Vagina (tissue), 2 donors: ENCODE results near the gene DMKN. TPM values are rescaled to one million over a fixed set of nuclear protein-coding genes. Genes with fewer than 3 reads are reported as not detected.
A peak's percentile ranks its signal among the peaks of the same experiment; 100 is the strongest.

Experiments used
- DNase-seq, 2 donors: peaks; one replicate each; pipeline ENCODE4 v3.0.0-alpha.2; 2017; ENCODE audit errors: extremely low spot score in 2 of 2
- H3K27ac ChIP-seq: fragments of 200-600 bp; sonication (generic); one replicate; pipeline ENCODE4 v1.5.1; 2019
- H3K27me3 ChIP-seq: fragments of 200-600 bp; sonication (generic); one replicate; pipeline ENCODE4 v1.5.1; 2019
- H3K36me3 ChIP-seq, 2 donors: fragments of 200-600 bp; sonication (generic); one replicate each; pipeline ENCODE4 v1.5.1; 2017 to 2019
- H3K4me1 ChIP-seq: fragments of 200-600 bp; sonication (generic); one replicate; pipeline ENCODE4 v1.5.1; 2019
- H3K4me3 ChIP-seq, 2 donors: fragments of 200-600 bp; sonication (generic); 1 replicate in 1 of 2; 2 replicates in 1 of 2; pipeline ENCODE4 v1.5.1; 2016 to 2019
- H3K9me3 ChIP-seq: fragments of 200-600 bp; sonication (generic); one replicate; pipeline ENCODE4 v1.5.1; 2019
- POLR2A ChIP-seq, 2 donors: fragments of 450-650 bp; IDR thresholded peaks; one replicate each; pipeline ENCODE4 v1.6.1; 2017; ENCODE audit warnings: antibody characterized with exemption in 2 of 2, mild to moderate bottlenecking in 2 of 2, moderate library complexity in 2 of 2
- POLR2AphosphoS5 ChIP-seq, 2 donors: sonication (generic); formaldehyde crosslinking; IDR thresholded peaks; one replicate each; pipeline ENCODE4 v1.9.0; 2017; ENCODE audit warnings: antibody characterized with exemption in 2 of 2, mild to moderate bottlenecking in 2 of 2, low read depth in 1 of 2; ENCODE audit not compliant: insufficient read depth in 1 of 2
- intact Hi-C: fragments of 100-400 bp; cut with DNase I; formaldehyde crosslinking; loops from one replicate; pipeline ENCODE4 v1.15.1; 2023
- total RNA-seq: library from RNA; depleted of rRNA; stranded (reverse); fragments of >200 nt; gene quantifications from one replicate; pipeline ENCODE4 v1.2.3, GENCODE V29; 2016
- TF ChIP-seq, protein P1 (sequence below), 3 experiments: fragments of 450-650 bp in 2 of 3; fragments of 200-600 bp in 1 of 3; sonication (generic) in 1 of 3; IDR thresholded peaks; one replicate each; pipeline ENCODE4 v1.5.1; 2017 to 2019; ENCODE audit warnings: antibody characterized with exemption in 3 of 3, mild to moderate bottlenecking in 2 of 3, moderate library complexity in 2 of 3

DMKN gene
- total RNA-seq, 1 donor from 2014 or later: 237 TPM

GRCh38 chr19:35560677-35561076, 47.2 kb upstream of the DMKN start:
- Histone ChIP-seq H3K9me3 (no peaks in the 10 kb centered on the region), H3K27ac (no peak overlapping the region), H3K27me3 (no peaks in the 10 kb centered on the region), H3K36me3 (no peaks in the 10 kb centered on the region), H3K4me3 (no peak overlapping the region), H3K4me1 (peaks cover 13% of the 10 kb centered on the region)
- no peak for DNase-seq
- TF ChIP-seq POLR2AphosphoS5 (IDR thresholded peaks at IDR 0.05; ENCODE audit: insufficient read depth in 1 of 2, low read depth in 1 of 2) (no peak), POLR2A (IDR thresholded peaks at IDR 0.05) (no peak)
- TF ChIP-seq, protein P1, sequence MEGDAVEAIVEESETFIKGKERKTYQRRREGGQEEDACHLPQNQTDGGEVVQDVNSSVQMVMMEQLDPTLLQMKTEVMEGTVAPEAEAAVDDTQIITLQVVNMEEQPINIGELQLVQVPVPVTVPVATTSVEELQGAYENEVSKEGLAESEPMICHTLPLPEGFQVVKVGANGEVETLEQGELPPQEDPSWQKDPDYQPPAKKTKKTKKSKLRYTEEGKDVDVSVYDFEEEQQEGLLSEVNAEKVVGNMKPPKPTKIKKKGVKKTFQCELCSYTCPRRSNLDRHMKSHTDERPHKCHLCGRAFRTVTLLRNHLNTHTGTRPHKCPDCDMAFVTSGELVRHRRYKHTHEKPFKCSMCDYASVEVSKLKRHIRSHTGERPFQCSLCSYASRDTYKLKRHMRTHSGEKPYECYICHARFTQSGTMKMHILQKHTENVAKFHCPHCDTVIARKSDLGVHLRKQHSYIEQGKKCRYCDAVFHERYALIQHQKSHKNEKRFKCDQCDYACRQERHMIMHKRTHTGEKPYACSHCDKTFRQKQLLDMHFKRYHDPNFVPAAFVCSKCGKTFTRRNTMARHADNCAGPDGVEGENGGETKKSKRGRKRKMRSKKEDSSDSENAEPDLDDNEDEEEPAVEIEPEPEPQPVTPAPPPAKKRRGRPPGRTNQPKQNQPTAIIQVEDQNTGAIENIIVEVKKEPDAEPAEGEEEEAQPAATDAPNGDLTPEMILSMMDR (IDR thresholded peaks at IDR 0.05): no peak
- intact Hi-C loops: no loop called here

DNA sequence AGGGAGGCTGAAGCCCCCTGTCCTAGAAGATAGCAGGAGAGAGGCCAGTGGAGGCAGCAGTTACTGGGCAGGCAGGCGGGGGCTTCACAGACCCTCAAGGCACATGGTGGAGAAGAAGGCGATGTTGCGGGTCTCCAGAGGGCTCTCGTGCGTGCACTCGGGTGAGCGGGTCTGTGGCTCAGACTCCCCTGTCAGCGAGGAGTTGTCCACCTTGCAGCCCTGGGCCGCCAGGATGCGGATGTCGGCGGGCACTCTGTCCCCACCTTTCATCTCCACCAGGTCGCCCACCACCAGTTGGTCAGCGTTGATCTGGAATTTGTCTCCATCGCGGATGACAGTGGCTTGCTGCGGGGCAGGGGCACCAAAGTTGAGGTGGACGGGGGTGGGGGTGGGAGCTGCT, 46.8 kb upstream of the DMKN start:
- H3K36me3 ChIP-seq: no peaks in the 10 kb centered on the region
- intact Hi-C loops: no loop called here
- no peaks in the 10 kb centered on the region for H3K27me3 ChIP-seq
- DNase-seq: no peak
- no peak for TF ChIP-seq POLR2A (IDR thresholded peaks at IDR 0.05)
- TF ChIP-seq, protein P1 (IDR thresholded peaks at IDR 0.05): no peak
- no peak for TF ChIP-seq POLR2AphosphoS5 (IDR thresholded peaks at IDR 0.05; ENCODE audit: insufficient read depth in 1 of 2, low read depth in 1 of 2)
- H3K4me3 ChIP-seq: no peak overlapping the region
- H3K9me3 ChIP-seq: no peaks in the 10 kb centered on the region
- peaks cover 13% of the 10 kb centered on the region for H3K4me1 ChIP-seq
- H3K27ac ChIP-seq: no peak overlapping the region

DNA sequence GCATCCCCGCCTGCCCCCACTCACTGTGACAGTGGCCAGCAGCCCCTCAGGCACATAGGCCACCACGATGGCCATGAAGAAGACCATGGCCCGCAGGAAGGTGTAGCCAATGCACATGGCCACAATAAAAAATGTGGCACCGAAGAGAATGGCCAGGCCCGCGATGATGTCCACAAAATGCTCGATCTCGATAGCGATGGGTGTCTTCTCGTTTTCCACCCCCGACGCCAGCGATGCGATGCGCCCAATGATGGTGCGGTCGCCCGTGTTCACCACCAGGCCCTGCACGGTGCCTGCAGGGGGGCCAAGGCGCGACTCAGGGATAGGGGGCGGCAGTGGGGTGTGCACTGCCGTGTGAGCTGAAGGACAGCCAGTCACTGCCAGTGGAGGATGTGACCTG, 46.3 kb upstream of the DMKN start:
- Histone ChIP-seq H3K36me3 (no peaks in the 10 kb centered on the region), H3K27ac (no peak overlapping the region), H3K4me3 (no peak overlapping the region), H3K27me3 (no peaks in the 10 kb centered on the region), H3K9me3 (no peaks in the 10 kb centered on the region), H3K4me1 (peaks cover 13% of the 10 kb centered on the region)
- TF ChIP-seq, protein P1 (IDR thresholded peaks at IDR 0.05): no peak
- TF ChIP-seq POLR2AphosphoS5 (IDR thresholded peaks at IDR 0.05; ENCODE audit: insufficient read depth in 1 of 2, low read depth in 1 of 2): no peak
- no peak for TF ChIP-seq POLR2A (IDR thresholded peaks at IDR 0.05)
- DNase-seq: no peak
- intact Hi-C loops: no loop called here

- H3K36me3 ChIP-seq: no peaks in the 10 kb centered on the region
- H3K9me3 ChIP-seq: no peaks in the 10 kb centered on the region
- TF ChIP-seq POLR2A (IDR thresholded peaks at IDR 0.05): no peak
- TF ChIP-seq POLR2AphosphoS5 (IDR thresholded peaks at IDR 0.05; ENCODE audit: insufficient read depth in 1 of 2, low read depth in 1 of 2): no peak
- TF ChIP-seq, protein P1 (IDR thresholded peaks at IDR 0.05): no peak
- DNase-seq: no peak
- H3K4me1 ChIP-seq: peaks cover 13% of the 10 kb centered on the region
- intact Hi-C loops: no loop called here
- H3K27me3 ChIP-seq: no peaks in the 10 kb centered on the region
- no peak overlapping the region for H3K4me3 ChIP-seq
- no peak overlapping the region for H3K27ac ChIP-seq
Measured at GRCh38 chr19:35559281-35559659, 45.8 kb upstream of the DMKN start.

- Histone ChIP-seq H3K36me3 (no peaks in the 10 kb centered on the region), H3K4me3 (peak overlapping the region; percentile 16 to 30), H3K27ac (no peak overlapping the region), H3K9me3 (no peaks in the 10 kb centered on the region), H3K27me3 (no peaks in the 10 kb centered on the region), H3K4me1 (peaks cover 13% of the 10 kb centered on the region)
- no peak for DNase-seq
- intact Hi-C loops: no loop called here
- TF ChIP-seq POLR2AphosphoS5 (IDR thresholded peaks at IDR 0.05; ENCODE audit: insufficient read depth in 1 of 2, low read depth in 1 of 2) (no peak), POLR2A (IDR thresholded peaks at IDR 0.05) (no peak)
- TF ChIP-seq, protein P1 (IDR thresholded peaks at IDR 0.05): no peak
Measured at GRCh38 chr19:35558400-35559280, 45.2 kb upstream of the DMKN start.
